WERI-Rb-1 (cell line): ENCODE data around the gene ADAMTSL5.

Source experiments
- DNase-seq: peaks from one replicate; pipeline ENCODE4 v3.0.0-alpha.2; 2020
- H3K27ac ChIP-seq: fragments of 250-450 bp; sonication (Bioruptor Pico); 2 replicates; pipeline ENCODE4 v1.5.1; 2020; ENCODE audit warnings: mild to moderate bottlenecking, moderate library complexity
- H3K27me3 ChIP-seq: fragments of 250-450 bp; sonication (Bioruptor Pico); 2 replicates; pipeline ENCODE4 v1.5.1; 2021; ENCODE audit warnings: mild to moderate bottlenecking, low read depth, moderate library complexity; ENCODE audit not compliant: insufficient read depth, severe bottlenecking
- H3K36me3 ChIP-seq: fragments of 250-450 bp; sonication (Bioruptor Pico); 2 replicates; pipeline ENCODE4 v1.5.1; 2020; ENCODE audit warnings: mild to moderate bottlenecking, moderate library complexity
- H3K4me3 ChIP-seq: 2 replicates; pipeline ENCODE4 v1.5.1; 2011; ENCODE audit warnings: low read depth, mild to moderate bottlenecking, control low read depth, low read length
- H3K9me3 ChIP-seq: fragments of 250-450 bp; sonication (Bioruptor Pico); 2 replicates; pipeline ENCODE4 v1.5.1; 2021; ENCODE audit warnings: mild to moderate bottlenecking, moderate library complexity; ENCODE audit not compliant: severe bottlenecking
- TF ChIP-seq, protein P1 (sequence below): IDR thresholded peaks from 2 replicates; pipeline ENCODE4 v1.5.1; 2011; ENCODE audit warnings: low read depth, mild to moderate bottlenecking, control low read depth, inconsistent platforms, low read length

The ADAMTSL5 gene

DNA sequence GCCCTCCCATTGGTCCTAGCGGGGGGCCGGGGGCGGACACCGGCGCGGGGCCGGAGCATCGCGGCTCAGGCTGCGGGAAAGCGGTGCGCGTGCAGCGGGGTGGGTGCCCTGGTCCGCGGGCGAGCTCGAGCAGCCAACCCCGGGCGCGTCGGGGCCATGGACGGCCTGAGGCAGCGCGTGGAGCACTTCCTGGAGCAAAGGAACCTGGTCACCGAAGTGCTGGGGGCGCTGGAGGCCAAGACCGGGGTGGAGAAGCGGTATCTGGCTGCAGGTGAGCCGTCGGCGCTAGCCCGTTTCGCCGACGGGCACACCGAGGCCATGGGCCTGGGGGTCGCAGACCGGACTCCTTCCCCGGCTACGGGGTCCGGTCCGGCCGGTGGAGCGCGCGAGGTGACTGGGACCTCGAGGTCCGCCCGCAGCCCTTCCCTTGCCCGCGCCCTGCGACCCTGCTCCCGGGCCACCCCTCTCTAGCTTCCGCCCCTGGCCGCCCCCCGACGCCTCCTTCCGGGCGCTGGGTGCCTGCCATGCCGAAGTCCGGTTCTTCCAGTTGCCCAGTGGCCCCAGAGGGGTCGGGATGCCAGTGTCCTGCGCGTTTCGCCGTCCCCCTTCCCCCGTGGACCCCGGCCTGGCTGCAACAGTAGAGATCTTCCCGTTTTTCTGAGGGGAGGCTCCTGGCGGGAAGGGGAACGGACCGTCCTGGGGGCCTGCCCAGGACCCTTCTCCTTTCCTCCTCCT, 21.5 kb downstream of the ADAMTSL5 start, which contains the start of gene REEP6:
Gene REEP6, plus strand, starts transcription at position 68 of the 735 bp plus-strand sequence. Its CDS starts 89 bp downstream, at position 157.
- Histone ChIP-seq H3K36me3 (no peaks in the 10 kb centered on the region), H3K9me3 (no peaks in the 10 kb centered on the region), H3K4me3 (peak within 1 kb of the TSS; percentile 72), H3K27ac (peak within 1 kb of the TSS; percentile 93), H3K27me3 (no peaks in the 10 kb centered on the region)
- TF ChIP-seq, protein P1, sequence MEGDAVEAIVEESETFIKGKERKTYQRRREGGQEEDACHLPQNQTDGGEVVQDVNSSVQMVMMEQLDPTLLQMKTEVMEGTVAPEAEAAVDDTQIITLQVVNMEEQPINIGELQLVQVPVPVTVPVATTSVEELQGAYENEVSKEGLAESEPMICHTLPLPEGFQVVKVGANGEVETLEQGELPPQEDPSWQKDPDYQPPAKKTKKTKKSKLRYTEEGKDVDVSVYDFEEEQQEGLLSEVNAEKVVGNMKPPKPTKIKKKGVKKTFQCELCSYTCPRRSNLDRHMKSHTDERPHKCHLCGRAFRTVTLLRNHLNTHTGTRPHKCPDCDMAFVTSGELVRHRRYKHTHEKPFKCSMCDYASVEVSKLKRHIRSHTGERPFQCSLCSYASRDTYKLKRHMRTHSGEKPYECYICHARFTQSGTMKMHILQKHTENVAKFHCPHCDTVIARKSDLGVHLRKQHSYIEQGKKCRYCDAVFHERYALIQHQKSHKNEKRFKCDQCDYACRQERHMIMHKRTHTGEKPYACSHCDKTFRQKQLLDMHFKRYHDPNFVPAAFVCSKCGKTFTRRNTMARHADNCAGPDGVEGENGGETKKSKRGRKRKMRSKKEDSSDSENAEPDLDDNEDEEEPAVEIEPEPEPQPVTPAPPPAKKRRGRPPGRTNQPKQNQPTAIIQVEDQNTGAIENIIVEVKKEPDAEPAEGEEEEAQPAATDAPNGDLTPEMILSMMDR: peak; percentile 8; the same call in 1 of the 2 replicates
- no peak for DNase-seq

DNA sequence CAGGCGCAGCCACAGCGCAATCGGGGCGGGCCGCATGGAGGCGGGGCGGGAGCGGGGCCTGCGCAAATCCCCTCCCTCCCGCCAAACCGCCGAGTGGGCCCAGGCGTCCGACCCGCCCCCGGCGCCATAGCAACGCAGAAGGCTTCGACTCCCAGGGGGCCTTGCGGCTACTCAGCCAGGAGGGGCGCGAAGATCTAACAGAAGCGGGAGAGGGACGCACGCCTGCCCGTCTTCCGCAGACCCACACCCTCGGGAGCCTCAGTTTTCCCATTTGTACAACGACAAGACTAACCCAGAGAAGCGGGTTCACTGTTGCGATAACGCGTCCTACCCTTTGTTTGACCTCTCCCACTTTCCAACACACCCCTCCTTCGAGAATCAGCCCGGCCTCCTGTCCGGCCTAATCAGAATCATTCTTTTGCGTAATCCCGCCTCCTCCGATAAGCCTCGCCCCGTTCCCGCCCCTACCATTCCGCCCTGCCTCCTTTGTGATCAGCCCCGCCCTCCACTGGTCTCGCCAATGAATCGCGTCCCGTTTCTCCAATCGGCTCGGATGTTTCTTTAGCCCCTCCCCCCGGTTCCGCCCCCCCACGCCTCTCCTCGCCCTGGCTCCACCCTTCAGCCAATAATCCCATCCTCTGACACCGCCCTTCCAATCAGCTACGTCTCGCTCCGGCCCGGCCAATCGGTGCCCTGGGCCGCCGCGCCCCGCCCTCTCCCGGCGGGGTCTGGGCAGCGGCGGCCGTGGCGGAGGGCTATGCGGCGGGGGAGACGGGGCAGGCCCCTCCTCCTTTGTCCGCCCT, 22.3 kb downstream of the ADAMTSL5 start, which contains the start of gene PCSK4:
Gene PCSK4, minus strand, starts transcription at position 40 of the 803 bp plus-strand sequence. Its CDS starts 4 bp downstream, at position 36.
- no peaks in the 10 kb centered on the region for H3K36me3 ChIP-seq

DNA sequence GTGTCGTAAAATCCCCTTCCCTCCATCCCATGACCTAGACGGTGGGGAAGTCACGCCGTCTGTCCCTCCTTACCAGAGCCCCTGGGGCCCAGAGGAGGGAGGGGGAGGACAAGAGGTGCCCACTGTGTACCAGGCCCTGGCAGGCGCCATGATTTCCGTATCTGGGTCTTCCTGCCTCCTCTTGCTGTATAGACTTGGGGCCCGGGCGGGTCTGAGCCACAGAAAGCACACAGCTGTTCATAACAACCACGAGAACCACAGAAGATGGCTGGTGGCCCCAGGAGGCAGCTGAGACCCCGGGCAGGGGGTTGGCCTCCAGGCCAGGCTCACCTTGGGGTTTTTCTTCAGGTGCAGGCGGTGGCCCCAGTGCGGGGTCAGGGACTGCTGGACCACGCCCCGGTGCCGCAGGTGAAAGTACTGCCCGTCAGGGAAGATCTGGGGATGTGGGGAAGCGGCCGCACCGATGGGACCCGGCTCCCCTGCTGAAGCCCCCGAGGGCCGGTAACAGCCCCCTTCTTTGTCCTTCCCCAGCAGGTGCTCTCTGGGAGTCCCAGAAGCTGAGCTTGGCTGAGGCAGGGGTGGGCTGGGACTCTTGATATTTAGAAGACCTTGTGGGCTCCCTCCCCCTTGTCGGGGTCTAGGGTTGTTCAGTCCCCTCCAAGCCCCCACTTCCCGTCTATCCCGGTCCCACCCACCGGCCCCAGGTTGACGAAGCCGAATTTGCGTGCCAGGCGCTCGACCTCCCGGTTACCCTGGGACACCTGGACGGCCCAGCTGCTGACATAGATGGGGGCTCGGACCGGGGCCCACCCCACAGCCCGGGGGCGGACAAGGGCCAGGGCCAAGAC, 23.1 kb downstream of the ADAMTSL5 start:
- Histone ChIP-seq H3K4me3 (peak overlapping the region; percentile 56), H3K27me3 (no peaks in the 10 kb centered on the region), H3K9me3 (no peaks in the 10 kb centered on the region), H3K27ac (peak overlapping the region; percentile 93), H3K36me3 (no peaks in the 10 kb centered on the region)
- no peak for DNase-seq
- TF ChIP-seq, protein P1: no peak

More for the DNA sequence above, 22.3 kb downstream of the ADAMTSL5 start, which contains the start of gene PCSK4:
- TF ChIP-seq, protein P1: no peak
- Histone ChIP-seq H3K4me3 (peak within 1 kb of the TSS; percentile 72), H3K27me3 (no peaks in the 10 kb centered on the region), H3K9me3 (no peaks in the 10 kb centered on the region), H3K27ac (peak within 1 kb of the TSS; percentile 93)
- DNase-seq: peak; percentile 99

DNA sequence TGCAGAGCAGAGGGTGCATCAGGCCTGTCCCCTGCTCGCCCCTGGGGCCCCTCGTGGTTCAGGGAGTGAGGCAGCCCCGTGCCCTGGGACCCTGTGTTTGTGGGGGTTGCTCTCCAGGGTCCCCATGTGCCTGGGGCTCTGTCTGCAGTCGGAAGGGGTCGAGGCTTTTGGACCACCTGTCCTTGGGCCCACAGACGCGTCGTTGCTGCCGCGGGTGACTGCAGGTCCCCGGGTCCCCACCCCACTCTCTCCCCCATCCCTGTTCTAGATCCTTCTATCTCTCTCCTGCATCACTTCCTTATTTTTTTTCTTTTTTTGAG, 24.6 kb downstream of the ADAMTSL5 start:
- no peak overlapping the region for H3K27ac ChIP-seq

More for the DNA sequence above, 24.6 kb downstream of the ADAMTSL5 start:
- TF ChIP-seq, protein P1: no peak
- DNase-seq: no peak
- Histone ChIP-seq H3K27me3 (no peaks in the 10 kb centered on the region), H3K9me3 (no peaks in the 10 kb centered on the region), H3K4me3 (no peak overlapping the region), H3K36me3 (no peaks in the 10 kb centered on the region)
